Head of caudate nucleus (tissue), 42 donors: ENCODE measurements around the gene PSAPL1.

Experiments used
- DNase-seq, 42 donors: peaks; one replicate each; pipeline versions ENCODE4 v3.0.0 to v3.0.0-alpha.2; 2020 to 2021; ENCODE audit warnings: mixed read lengths in 7 of 42
- intact Hi-C: fragments of 100-400 bp; cut with DNase I; formaldehyde crosslinking; loops from one replicate; pipeline ENCODE4 v1.15.0; 2022

The PSAPL1 gene, protein sequence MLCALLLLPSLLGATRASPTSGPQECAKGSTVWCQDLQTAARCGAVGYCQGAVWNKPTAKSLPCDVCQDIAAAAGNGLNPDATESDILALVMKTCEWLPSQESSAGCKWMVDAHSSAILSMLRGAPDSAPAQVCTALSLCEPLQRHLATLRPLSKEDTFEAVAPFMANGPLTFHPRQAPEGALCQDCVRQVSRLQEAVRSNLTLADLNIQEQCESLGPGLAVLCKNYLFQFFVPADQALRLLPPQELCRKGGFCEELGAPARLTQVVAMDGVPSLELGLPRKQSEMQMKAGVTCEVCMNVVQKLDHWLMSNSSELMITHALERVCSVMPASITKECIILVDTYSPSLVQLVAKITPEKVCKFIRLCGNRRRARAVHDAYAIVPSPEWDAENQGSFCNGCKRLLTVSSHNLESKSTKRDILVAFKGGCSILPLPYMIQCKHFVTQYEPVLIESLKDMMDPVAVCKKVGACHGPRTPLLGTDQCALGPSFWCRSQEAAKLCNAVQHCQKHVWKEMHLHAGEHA

DNA sequence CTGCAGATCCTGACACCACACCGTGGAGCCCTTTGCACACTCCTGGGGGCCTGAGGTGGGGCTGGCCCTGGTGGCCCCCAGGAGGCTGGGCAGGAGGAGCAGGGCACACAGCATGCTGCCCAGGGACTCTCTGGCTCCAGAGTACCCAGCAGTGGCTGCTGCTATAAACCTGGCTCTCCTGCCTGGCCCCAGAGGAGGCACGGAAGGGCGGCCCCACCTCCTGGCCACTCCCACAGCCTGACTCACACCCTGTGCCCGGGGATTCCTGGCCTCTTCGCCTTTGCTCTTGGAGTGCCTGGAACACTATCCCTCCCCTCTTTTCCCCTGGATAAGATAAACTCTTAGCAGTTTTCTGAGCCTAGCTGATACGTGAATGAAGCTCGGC lies at the start of gene PSAPL1:
TSS of gene PSAPL1 (minus strand) at position 165 of the 385 bp plus-strand sequence. CDS start at position 114, 51 bp downstream.
- intact Hi-C loops, result no loop called here
- DNase-seq, result peak in 1 of 42 donors; percentile 49

DNA sequence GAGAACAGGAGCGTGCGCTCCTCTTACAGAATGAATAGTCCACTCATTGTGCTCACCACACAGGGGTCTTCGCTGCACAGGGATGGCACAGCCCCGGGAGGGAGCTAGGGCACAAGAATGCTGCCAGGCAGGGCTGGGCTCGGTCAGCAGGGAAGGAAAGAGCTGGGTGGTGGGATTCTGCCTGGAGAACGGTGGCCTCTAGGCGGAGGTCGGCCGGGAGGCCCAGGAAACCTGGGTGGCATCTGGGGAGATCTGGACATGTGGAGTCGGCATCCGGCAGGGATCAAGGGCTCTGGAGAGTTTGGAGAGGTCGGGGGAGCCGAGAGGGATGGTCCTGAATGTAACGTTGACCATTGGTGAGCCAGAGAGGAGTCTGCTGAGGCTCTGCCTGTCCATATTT lies 46.5 kb upstream of the PSAPL1 start:
- intact Hi-C loops, result no loop called here
- no peak for DNase-seq

DNA sequence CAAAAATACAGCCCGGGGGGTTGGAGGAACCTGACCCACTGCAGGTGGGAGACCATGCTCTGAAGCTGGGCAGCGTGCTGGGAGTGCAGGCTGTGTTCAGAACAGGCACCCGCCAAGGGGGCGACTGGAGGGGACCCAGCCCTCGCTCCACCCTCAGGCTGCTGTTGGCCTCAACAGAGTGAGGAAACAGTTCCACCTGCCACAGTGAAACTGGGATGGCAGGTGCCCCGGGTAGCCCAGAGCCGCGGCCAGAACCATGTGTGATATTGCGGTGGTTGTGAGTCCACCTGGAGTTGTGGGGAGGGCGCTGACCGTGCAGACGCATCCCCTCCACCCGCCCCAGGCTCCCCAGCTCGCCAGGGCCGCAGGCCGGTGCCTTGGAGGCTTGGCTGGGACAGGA lies 45.7 kb upstream of the PSAPL1 start:
- intact Hi-C loops, result no loop called here
- no peak for DNase-seq

DNA sequence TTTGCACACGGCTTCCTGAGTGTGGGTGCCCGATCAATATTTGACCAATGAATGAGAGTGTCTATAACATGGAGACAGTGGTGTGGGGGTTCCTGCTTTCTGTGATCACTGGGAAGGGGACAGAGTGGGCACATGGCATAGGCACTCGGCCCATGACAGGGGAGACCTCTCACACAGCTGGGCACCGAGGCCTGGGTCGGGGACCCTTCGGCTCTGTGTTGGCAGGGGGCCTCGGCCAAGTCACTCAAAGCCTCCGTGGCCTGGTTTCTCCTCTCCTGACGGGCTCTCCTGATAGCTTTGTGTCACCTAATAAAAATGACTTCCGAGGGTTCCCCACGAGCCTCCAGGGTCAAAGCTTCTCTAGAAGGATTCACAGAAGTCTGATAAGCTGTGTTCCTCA lies 43.9 kb upstream of the PSAPL1 start:
- no peak for DNase-seq
- intact Hi-C loops, result no loop called here

DNA sequence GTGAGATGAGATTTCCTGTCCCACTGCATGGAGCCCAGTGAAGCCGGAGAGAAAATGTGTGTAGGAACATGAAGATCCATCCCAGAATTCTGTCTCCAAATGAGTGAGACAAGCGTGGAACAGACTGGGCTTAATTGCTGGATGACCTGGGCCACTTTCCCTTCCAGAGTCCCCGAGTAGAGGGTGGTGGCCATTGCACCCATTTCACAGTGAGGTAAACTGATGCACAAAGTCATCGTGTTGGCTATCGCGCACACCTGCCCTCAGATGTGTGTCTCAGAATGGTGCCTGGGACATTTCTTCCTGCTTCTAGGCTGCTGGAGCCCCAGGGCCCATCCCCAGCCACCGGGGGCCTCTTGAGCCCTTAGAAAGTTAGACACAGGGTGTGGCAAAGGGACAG lies 43.0 kb upstream of the PSAPL1 start:
- intact Hi-C loops, result no loop called here
- no peak for DNase-seq

DNA sequence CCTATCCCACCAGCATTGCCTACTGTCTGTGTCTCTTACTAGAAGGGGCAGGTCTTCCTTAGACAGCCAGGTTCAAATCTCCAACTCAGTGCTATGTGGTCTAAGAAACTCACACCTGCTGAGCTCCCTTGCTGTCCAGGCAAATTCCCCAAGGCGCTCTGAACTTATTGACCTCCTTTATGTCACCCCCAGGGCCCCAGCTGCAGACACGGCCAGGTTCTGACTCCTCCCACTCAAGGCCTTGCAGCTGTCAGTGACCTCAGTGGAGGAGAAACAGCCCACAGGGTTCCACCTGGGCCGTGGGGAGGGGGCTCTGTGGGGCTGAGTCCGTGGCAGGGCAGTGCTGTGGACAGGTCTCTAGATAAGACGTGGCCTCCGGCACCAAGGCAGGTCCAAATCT lies 42.1 kb upstream of the PSAPL1 start:
- intact Hi-C loops, result no loop called here
- no peak for DNase-seq

DNA sequence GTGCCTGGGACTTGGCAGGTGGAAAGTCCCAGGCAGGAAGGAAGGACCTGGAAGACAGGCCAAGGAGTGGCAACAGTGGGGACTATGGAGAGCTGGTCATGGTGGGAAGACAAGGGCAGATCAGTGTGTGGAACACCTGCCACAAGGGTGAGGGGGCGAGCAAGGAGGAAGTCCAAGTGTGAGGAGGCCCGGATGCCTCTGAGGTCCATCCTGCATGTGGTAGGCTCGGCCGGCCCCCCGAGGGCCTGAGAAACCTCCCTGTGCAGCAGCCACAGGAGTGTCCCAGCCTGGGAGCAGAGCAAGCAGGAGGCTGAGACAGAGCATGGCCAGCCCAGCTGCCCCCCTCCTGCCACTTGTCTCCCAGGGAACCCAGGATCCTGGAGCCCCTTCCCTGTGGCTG lies 40.5 kb upstream of the PSAPL1 start:
- peak in 1 of 42 donors; percentile 0 for DNase-seq
- intact Hi-C loops, result no loop called here

DNA sequence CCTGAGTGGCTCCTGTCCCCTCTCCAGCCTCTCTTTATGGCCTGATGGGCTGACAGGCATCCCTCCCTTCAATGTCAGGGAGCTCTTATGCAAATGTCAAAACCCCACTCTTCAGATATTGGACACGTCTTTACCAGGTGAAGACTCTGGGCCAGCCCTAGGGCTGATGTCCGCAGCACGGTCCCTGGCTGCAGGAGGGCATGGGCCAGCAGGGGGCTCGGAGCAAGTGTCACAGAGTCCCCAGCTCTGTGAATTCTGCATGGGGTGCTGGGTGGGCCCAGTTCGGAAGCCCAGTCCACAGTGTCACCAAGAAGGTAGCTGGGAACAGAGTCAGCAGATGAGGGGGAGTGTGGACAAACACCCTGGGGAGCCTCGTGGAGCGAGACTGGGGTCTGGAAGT lies 39.6 kb upstream of the PSAPL1 start:
- DNase-seq, result no peak
- intact Hi-C loops, result no loop called here

DNA sequence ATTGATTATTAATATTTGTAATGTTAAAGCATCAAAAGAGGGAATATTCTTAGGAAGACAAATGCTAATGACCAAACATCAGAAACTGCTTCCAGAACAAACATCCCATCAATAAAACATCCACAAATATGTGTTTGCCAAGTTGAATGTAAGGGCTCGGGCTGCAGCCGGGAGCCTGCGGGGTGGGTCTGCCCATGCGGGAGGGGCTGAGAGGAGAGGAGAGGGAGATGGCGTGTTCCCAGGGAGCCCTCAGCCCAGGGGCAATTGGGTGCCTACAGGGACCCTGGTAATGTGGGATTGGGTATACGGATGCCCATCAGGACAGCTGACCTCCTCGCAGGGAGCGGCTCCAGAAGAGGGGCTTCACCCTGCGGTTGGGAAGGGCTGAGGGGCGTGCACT lies 38.4 kb upstream of the PSAPL1 start:
- DNase-seq, result no peak
- intact Hi-C loops, result no loop called here

DNA sequence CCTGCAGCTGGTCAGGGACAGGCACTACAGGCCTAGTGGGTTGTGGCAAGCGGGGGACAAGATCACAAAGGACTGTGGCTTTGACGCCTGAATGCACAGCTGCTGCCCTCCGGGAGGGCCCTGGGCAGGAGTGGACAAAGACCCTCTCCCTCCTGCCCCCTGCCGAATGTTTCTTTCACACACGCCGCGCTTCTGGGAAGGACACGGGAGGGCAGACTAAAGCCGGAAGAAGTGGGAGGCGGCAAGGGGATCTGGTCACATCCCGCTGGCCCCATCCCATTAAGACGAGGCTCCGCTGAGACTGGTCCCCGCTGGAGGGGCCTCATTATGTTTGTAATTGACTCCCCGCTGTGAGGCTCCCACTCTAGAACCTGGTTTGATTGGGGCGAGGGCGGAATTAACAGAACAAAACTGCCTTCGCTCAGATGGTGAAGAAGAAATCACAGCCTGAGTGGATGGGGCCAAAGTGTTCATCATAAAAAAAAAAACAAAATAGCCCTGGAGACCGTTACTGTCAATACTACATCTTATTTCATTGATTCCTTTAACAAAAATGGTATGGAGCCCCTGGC lies 37.8 kb upstream of the PSAPL1 start:
- intact Hi-C loops, result no loop called here
- DNase-seq, result peak in 12 of 42 donors; percentile 32 to 74 (median 50)

DNA sequence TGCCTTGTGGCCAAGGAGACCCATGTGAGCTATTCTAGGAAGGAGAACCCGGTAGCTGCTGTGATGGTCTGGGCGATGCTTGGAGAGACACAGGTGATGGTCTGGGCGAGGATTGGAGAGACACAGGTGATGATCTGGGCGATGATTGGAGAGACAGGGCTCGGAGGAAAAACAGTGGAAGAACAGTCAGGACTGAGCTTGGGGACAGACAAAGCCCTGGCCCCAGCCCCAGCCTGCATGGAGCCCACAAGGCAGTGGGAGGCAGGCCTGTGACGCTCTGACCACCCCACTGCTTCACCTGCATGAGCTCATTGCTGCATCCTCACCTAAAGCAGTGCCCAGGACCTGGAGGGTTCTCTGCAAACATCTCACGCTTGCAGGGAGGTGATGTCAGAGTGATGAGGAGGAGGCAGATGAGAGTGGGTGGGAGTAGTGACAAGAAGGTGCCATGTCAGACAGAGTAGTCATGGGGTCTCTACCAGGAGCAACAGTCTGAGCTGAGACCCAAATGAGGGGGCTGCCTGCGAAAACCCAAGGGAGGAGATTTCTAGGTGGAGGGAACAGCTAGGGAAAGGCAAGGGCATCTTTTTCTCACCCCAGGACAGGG lies 35.9 kb upstream of the PSAPL1 start:
- intact Hi-C loops, result no loop called here
- DNase-seq, result peak in 32 of 42 donors; percentile 24 to 89 (median 55)

DNA sequence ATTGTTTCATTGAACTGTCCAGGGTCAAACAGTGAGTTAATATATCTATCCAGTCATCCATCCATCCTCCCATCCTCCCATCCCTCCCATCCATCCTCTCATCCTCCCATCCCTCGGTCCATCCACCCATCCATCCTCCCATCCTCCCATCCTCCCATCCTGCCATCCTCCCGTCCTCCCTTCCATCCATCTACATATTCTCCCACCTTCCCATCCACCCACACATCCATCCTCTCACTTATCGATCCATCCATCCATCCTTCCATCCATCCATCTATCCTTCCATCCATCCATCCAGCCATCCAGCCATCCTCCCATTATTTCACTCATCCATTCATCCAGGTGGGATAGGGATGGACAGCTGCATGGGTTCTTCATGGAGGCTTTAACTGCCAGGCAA lies 35.4 kb upstream of the PSAPL1 start:
- DNase-seq, result no peak
- intact Hi-C loops, result no loop called here

DNA sequence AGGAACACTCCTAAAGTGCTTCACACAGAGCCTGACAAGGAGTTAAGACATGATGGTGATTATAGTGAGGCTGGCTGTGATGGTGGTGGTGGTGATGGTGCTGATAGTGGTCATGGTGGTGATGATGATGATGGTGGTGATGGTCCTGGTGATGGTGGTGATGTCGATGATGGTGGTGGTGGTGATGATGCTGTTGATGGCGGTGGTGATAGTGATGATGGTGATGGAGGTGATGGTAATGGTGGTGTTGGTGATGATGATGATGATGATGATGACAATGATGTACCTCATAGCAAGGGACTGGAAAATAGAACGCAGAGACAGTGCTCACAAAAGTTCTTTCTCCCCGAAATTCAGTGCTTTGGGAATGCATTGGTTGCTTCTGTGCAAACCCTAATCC lies 34.3 kb upstream of the PSAPL1 start:
- intact Hi-C loops, result no loop called here
- DNase-seq, result no peak

DNA sequence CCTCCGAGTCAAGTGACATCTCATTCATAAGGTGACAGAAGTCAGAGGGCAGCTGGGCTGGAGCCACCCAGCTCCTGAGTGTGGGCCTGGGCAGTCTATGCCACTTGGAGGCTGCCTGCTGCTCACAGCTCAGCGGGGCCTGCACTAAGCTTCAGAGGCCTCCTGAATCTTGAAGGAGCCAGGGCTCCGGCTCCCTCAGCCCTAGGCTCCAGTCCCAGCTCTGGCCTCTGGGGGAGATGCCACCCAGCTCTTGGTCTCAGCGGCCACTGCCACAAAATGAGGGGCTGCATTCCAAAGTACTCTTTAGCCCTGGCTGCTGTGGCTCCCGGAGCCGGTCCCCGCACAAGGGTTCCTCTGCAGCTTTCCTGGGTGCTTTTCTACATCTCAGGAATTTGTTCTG lies 32.7 kb upstream of the PSAPL1 start:
- DNase-seq, result peak in 2 of 42 donors; percentile 20 to 33
- intact Hi-C loops, result no loop called here

DNA sequence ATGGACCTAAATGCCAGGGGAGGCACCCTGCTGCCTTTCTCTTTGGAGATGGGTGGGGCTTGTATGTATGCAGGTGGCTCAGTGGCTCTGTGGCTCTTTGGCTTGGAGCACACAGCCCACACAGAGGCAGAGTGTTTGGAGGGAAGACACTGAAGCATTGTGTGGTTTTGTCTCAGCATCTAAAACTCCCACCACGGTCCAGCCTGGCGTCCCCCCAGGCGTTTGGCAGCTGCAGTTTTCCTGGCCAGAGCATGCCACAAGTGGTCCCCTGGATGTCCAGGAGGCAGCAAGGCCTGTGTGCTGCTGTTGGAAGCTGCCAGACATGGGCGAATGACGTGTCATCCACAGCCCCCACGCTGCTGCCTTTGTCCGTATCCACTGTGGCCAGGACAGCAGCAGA lies 32.2 kb upstream of the PSAPL1 start:
- intact Hi-C loops, result no loop called here
- DNase-seq, result peak; percentile 35 to 89 (median 80)

DNA sequence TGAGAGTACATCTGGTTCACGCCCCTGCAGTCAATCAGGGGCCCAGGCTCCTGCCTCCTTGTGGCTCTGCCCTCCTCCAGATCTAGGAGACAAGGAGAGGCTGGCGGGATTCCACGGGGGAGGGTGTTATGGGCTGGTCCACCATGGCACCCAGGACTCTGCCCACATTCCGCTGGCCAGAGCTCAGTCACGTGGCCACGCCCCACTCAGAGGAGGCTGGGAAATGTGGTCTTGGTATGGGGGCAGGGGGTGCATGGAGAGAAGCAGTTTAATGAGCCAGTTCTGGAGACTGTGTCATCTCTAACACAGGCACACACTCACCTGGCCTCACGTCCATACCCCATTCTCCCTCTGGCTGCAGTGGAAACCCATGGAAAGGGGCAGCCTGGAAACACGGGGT lies 31.5 kb upstream of the PSAPL1 start:
- DNase-seq, result no peak
- intact Hi-C loops, result no loop called here

DNA sequence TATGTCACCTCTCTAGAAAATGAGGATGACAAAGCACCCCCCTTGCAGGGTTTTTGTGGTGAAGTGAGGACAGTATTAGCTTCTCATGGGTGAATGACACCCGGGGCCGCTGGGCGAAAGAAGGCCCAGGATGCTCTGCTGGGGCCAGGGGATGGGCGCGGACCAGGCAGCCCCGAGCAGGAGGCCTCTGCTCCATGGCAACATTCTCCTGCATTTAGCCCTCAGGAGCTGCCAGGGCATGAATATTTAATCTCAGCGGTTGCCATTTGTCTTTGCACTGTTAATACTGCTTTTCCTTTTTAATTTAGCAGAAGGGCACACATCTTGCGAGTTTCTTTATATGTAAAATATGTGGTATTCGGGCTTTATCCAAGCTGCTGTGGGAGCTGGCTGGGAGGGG lies 30.3 kb upstream of the PSAPL1 start:
- no peak for DNase-seq
- intact Hi-C loops, result no loop called here

DNA sequence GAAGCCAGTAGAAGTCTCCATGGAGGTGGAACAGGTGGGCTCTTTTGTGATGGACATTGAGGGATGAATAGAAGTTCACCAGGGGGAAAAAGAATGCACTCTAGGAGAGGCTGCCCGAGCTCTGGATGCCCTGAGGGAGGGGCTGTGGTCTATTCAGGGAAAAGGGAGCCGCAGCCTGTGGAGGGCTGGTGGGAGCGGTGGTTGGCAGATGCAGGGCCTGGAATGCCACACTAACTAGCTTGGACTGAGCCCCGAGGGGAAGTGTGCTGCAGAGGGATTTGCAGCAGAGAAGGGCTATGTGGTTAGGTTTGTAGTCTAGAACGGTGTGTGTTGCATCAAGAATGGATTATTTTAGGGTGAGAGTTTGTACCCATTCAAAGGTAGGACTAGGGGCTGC lies 29.5 kb upstream of the PSAPL1 start:
- intact Hi-C loops, result loop anchor here (5.0 kb wide), 1 partner anchor 253 kb away; no protein-coding TSS in a partner anchor
- peak in 1 of 42 donors; percentile 0 for DNase-seq

DNA sequence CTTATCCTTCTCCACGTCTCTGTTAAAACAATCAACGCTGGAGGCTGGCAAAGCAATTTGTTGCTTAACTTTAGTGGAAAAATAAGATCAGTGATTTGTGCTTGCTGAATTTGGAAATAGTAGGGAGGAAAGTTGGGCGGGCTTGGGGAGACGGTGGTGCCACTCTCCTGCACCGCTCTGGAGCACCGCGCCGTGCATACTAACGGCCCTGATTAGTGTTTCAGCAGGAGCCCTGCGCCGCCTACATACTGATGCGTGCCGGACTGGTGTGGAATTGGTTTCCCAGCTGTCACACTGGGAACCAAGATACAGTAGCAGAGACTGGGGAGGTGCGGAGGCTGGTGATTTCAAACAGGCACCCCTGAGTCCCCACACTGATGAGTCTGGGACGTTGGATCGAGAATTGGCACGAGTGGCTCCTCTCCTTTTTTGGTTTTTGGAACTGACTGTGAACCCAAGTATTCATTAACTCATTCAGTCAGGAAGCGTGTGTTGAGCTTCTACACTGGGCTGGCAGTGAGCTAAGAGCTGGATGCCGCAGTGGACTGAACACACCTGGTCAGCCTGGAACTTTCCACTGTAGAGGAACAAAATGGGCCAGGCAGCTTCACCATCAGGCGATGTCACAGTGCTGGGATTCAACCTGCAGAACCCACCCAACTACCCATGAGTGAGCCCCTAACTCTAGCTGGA lies 29.0 kb upstream of the PSAPL1 start:
- intact Hi-C loops, result loop anchor here (5.0 kb wide), 1 partner anchor 254 kb away; no protein-coding TSS in a partner anchor
- peak in 7 of 42 donors; percentile 15 to 39 (median 35) for DNase-seq
